H9 (cell line): ENCODE results near the gene SLC7A11. TPM values are rescaled to one million over a fixed set of nuclear protein-coding genes. Genes with fewer than 3 reads are reported as not detected.

Source experiments
- DNase-seq: peaks from one replicate; pipeline ENCODE4 v3.0.0-alpha.2; 2017
- H2AFZ ChIP-seq: one replicate; pipeline ENCODE4 v1.6.1; 2013; ENCODE audit warnings: mild to moderate bottlenecking, low read length, control low read depth, moderate library complexity
- H2AK5ac ChIP-seq: 2 replicates; pipeline ENCODE4 v1.6.1; 2013; ENCODE audit warnings: low read length, control low read depth, mixed read lengths; ENCODE audit not compliant: insufficient read length
- H2BK120ac ChIP-seq: one replicate; pipeline ENCODE4 v1.6.1; 2013; ENCODE audit warnings: low read depth, mild to moderate bottlenecking, low read length, control low read depth, inconsistent platforms; ENCODE audit not compliant: poor library complexity, severe bottlenecking
- H2BK12ac ChIP-seq: 2 replicates; pipeline ENCODE4 v1.6.1; 2013; ENCODE audit warnings: low read length, control low read depth, mixed read lengths, low read depth; ENCODE audit not compliant: insufficient read length
- H2BK15ac ChIP-seq: 2 replicates; pipeline ENCODE4 v1.6.1; 2013; ENCODE audit warnings: low read depth, low read length, control low read depth
- H2BK20ac ChIP-seq: one replicate; pipeline ENCODE4 v1.6.1; 2013; ENCODE audit warnings: low read depth, mild to moderate bottlenecking, low read length, control low read depth, inconsistent platforms; ENCODE audit not compliant: poor library complexity, severe bottlenecking
- H2BK5ac ChIP-seq: 2 replicates; pipeline ENCODE4 v1.6.1; 2013; ENCODE audit warnings: low read length, control low read depth, mixed read lengths; ENCODE audit not compliant: insufficient read length
- H3K14ac ChIP-seq: 2 replicates; pipeline ENCODE4 v1.6.1; 2013; ENCODE audit warnings: low read length, control low read depth; ENCODE audit not compliant: insufficient read depth
- H3K18ac ChIP-seq: 2 replicates; pipeline ENCODE4 v1.6.1; 2013; ENCODE audit warnings: low read depth, mild to moderate bottlenecking, mixed read lengths, low read length, control low read depth; ENCODE audit not compliant: insufficient read length
- H3K23ac ChIP-seq: 2 replicates; pipeline ENCODE4 v1.6.1; 2013; ENCODE audit warnings: low read length, control low read depth, mixed read lengths, low read depth; ENCODE audit not compliant: insufficient read length
- H3K23me2 ChIP-seq: 2 replicates; pipeline ENCODE4 v1.6.1; 2013; ENCODE audit warnings: low read depth, mild to moderate bottlenecking, mixed read lengths, low read length, control low read depth; ENCODE audit not compliant: insufficient read length, poor library complexity, severe bottlenecking
- H3K27ac ChIP-seq: 2 replicates; pipeline ENCODE4 v1.5.1; 2013; ENCODE audit warnings: low read length, control low read depth, mixed read lengths, low read depth; ENCODE audit not compliant: insufficient read length
- H3K27me3 ChIP-seq: 2 replicates; pipeline ENCODE4 v1.6.1; 2013; ENCODE audit warnings: low read length, control low read depth, inconsistent platforms; ENCODE audit not compliant: insufficient read depth
- H3K4ac ChIP-seq: 2 replicates; pipeline ENCODE4 v1.6.1; 2013; ENCODE audit warnings: low read depth, mild to moderate bottlenecking, control low read depth, inconsistent platforms, low read length, moderate library complexity
- H3K4me1 ChIP-seq: 2 replicates; pipeline ENCODE4 v1.6.1; 2013; ENCODE audit warnings: low read length, control low read depth, inconsistent platforms; ENCODE audit not compliant: insufficient read depth
- H3K4me2 ChIP-seq: 2 replicates; pipeline ENCODE4 v1.6.1; 2013; ENCODE audit warnings: low read length, control low read depth, mixed read lengths; ENCODE audit not compliant: insufficient read length, insufficient read depth
- H3K56ac ChIP-seq: 2 replicates; pipeline ENCODE4 v1.6.1; 2013; ENCODE audit warnings: low read depth, mild to moderate bottlenecking, mixed read lengths, low read length, control low read depth; ENCODE audit not compliant: insufficient read length
- H3K79me1 ChIP-seq: 2 replicates; pipeline ENCODE4 v1.6.1; 2013; ENCODE audit warnings: low read depth, mild to moderate bottlenecking, moderate library complexity, low read length, control low read depth, inconsistent platforms; ENCODE audit not compliant: insufficient read depth, poor library complexity, severe bottlenecking
- H3K79me2 ChIP-seq: 2 replicates; pipeline ENCODE4 v1.6.1; 2013; ENCODE audit warnings: low read length, control low read depth, inconsistent platforms; ENCODE audit not compliant: insufficient read depth
- H3K9ac ChIP-seq: 2 replicates; pipeline ENCODE4 v1.6.1; 2013; ENCODE audit warnings: low read length, control low read depth, mixed read lengths; ENCODE audit not compliant: insufficient read length; ENCODE audit errors: extremely low read depth
- H3K9me3 ChIP-seq: one replicate; pipeline ENCODE4 v1.6.1; 2013; ENCODE audit warnings: low read depth, low read length, inconsistent platforms; ENCODE audit not compliant: control insufficient read depth
- H3T11ph ChIP-seq: one replicate; pipeline ENCODE4 v1.6.1; 2013; ENCODE audit warnings: mild to moderate bottlenecking, low read length, control low read depth, inconsistent platforms
- H4K20me1 ChIP-seq: one replicate; pipeline ENCODE4 v1.6.1; 2013; ENCODE audit not compliant: control insufficient read depth, insufficient read length, insufficient read depth
- H4K5ac ChIP-seq: 2 replicates; pipeline ENCODE4 v1.6.1; 2013; ENCODE audit warnings: low read depth, mild to moderate bottlenecking, mixed read lengths, low read length, control low read depth; ENCODE audit not compliant: insufficient read length
- H4K8ac ChIP-seq: replicated peaks from 2 replicates; pipeline ENCODE4 v1.6.1; 2013; ENCODE audit warnings: low read length, control low read depth, mixed read lengths, low read depth; ENCODE audit not compliant: insufficient read length
- H4K91ac ChIP-seq: 2 replicates; pipeline ENCODE4 v1.6.1; 2013; ENCODE audit warnings: low read depth, mild to moderate bottlenecking, moderate library complexity, mixed read lengths, low read length, control low read depth; ENCODE audit not compliant: insufficient read length
- H3K27ac Mint-ChIP-seq, 3 experiments: 2 replicates in 2 of 3; 3 replicates in 1 of 3; pipeline ENCODE4 v1.8.0; 2020 to 2021; ENCODE audit warnings: mixed read lengths in 3 of 3, mild to moderate bottlenecking in 1 of 3, moderate library complexity in 1 of 3
- H3K27me3 Mint-ChIP-seq: 2 replicates; pipeline ENCODE4 v1.8.0; 2021; ENCODE audit warnings: low read depth, mild to moderate bottlenecking, moderate library complexity, mixed read lengths
- H3K36me3 Mint-ChIP-seq, 3 experiments: 2 replicates in 2 of 3; 3 replicates in 1 of 3; pipeline ENCODE4 v1.8.0; 2020 to 2021; ENCODE audit warnings: low read depth in 3 of 3, mixed read lengths in 3 of 3; ENCODE audit not compliant: insufficient read depth in 1 of 3
- H3K4me1 Mint-ChIP-seq, 2 experiments: 2 replicates each; pipeline ENCODE4 v1.8.0; 2020; ENCODE audit warnings: mixed read lengths in 2 of 2
- H3K4me3 Mint-ChIP-seq, 2 experiments: 2 replicates in 1 of 2; 3 replicates in 1 of 2; pipeline ENCODE4 v1.8.0; 2020 to 2021; ENCODE audit warnings: mild to moderate bottlenecking in 2 of 2, mixed read lengths in 2 of 2, moderate library complexity in 1 of 2
- H3K9me3 Mint-ChIP-seq, 2 experiments: 2 replicates in 1 of 2; 3 replicates in 1 of 2; pipeline ENCODE4 v1.8.0; 2020; ENCODE audit warnings: mild to moderate bottlenecking in 2 of 2, mixed read lengths in 2 of 2, moderate library complexity in 1 of 2
- WGBS: extraction: QIAGEN DNeasy Blood & Tissue Kit; methylation state at CpG from one replicate; pipeline ENCODE4 v1.1.7; 2013; ENCODE audit warnings: missing lambda C conversion rate, low lambda C conversion rate, mixed read lengths; ENCODE audit not compliant: insufficient read length; ENCODE audit errors: extremely low coverage; 5-methylcytosine and 5-hydroxymethylcytosine counted together
- total RNA-seq: library from RNA; stranded (reverse); gene quantifications from 2 replicates; pipeline ENCODE4 v1.2.1, GENCODE V29; 2021
- TF ChIP-seq, protein P1 (sequence below): fragments of 200-600 bp; sonication (generic); conservative IDR thresholded peaks from 3 replicates; pipeline ENCODE4 v1.8.0; 2021; ENCODE audit warnings: antibody characterized with exemption, mild to moderate bottlenecking

Gene SLC7A11
- total RNA-seq, 1 experiment from 2014 or later: 19.8 TPM

DNA sequence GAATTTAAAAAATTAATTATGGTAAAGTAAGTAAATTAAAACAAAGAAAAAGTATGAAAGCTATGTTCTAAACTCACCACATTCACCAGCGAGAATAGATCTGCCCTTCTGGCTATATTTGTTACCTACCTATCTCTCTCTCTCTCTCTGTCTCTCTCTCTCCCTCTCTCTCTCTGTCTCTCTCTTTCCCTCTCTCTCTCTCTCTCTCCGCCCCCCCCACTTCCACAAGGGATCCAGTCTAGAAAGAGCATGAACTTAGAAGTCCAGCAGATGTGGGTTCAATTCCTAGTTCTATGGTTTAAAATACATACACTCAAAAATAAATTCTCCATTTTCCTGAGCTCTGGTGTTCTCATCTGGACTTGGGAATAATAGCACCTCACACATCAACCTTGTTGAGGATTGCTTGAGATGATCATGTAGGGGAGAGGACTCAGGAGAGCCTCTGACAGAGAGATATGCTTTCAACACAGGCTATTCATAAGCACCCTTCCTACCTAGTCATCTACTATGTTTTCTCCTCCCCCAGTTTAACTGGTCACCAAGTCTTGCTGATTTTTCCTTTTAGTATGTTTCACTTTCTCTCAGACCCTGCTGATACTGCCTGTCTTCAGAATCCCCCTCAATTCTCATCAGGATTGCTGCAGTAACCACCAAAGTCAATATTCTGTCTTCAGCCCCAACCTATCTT lies 64.7 kb downstream of the SLC7A11 start:
- Mint-ChIP-seq H3K27me3 (no peaks in the 10 kb centered on the region), H3K27ac (no peak overlapping the region; a peak in 1 of 7 replicates), H3K9me3 (no peaks in the 10 kb centered on the region), H3K4me1 (no peaks in the 10 kb centered on the region), H3K36me3 (peaks cover 25 to 43% (median 35%) of the 10 kb centered on the region in 3 experiments; a peak in 6 of 7 replicates), H3K4me3 (no peak overlapping the region)
- WGBS: no CpG with 5 or more reads among the region's 2 CpGs
- no peak overlapping the region for H2BK15ac ChIP-seq
- no peak overlapping the region for H3K4me2 ChIP-seq
- H3K79me2 ChIP-seq: no peaks in the 10 kb centered on the region
- no peaks in the 10 kb centered on the region for H3K4me1 ChIP-seq
- H2BK120ac ChIP-seq: no peak overlapping the region
- H3K18ac ChIP-seq: no peak overlapping the region
- H3T11ph ChIP-seq: no peak overlapping the region
- H4K5ac ChIP-seq: no peak overlapping the region
- TF ChIP-seq, protein P1, sequence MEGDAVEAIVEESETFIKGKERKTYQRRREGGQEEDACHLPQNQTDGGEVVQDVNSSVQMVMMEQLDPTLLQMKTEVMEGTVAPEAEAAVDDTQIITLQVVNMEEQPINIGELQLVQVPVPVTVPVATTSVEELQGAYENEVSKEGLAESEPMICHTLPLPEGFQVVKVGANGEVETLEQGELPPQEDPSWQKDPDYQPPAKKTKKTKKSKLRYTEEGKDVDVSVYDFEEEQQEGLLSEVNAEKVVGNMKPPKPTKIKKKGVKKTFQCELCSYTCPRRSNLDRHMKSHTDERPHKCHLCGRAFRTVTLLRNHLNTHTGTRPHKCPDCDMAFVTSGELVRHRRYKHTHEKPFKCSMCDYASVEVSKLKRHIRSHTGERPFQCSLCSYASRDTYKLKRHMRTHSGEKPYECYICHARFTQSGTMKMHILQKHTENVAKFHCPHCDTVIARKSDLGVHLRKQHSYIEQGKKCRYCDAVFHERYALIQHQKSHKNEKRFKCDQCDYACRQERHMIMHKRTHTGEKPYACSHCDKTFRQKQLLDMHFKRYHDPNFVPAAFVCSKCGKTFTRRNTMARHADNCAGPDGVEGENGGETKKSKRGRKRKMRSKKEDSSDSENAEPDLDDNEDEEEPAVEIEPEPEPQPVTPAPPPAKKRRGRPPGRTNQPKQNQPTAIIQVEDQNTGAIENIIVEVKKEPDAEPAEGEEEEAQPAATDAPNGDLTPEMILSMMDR: no peak
- H3K79me1 ChIP-seq: no peaks in the 10 kb centered on the region
- DNase-seq: no peak
- H3K56ac ChIP-seq: no peak overlapping the region
- H2BK20ac ChIP-seq: no peak overlapping the region
- no peak overlapping the region for H4K91ac ChIP-seq
- H2AK5ac ChIP-seq: no peak overlapping the region
- no peak overlapping the region for H3K23ac ChIP-seq
- H4K8ac ChIP-seq: no peak overlapping the region
- H3K23me2 ChIP-seq: no peaks in the 10 kb centered on the region
- no peaks in the 10 kb centered on the region for H4K20me1 ChIP-seq
- no peak overlapping the region for H3K9ac ChIP-seq
- no peak overlapping the region for H2AFZ ChIP-seq
- no peak overlapping the region for H3K14ac ChIP-seq
- no peaks in the 10 kb centered on the region for H3K27me3 ChIP-seq
- H2BK5ac ChIP-seq: no peak overlapping the region
- no peaks in the 10 kb centered on the region for H3K9me3 ChIP-seq
- H2BK12ac ChIP-seq: no peak overlapping the region
- no peak overlapping the region for H3K27ac ChIP-seq
- no peak overlapping the region for H3K4ac ChIP-seq
